Breast epithelium (tissue), 4 donors: Measurements from ENCODE around the gene C10orf95. TPM values are rescaled to one million over a fixed set of nuclear protein-coding genes. Genes with fewer than 3 reads are reported as not detected.

Experiments used
- DNase-seq, 2 donors: peaks; one replicate each; pipeline ENCODE4 v3.0.0-alpha.2; 2019; ENCODE audit warnings: low spot score in 2 of 2
- H3K27ac ChIP-seq, 2 donors: fragments of 200-600 bp; sonication (generic) in 1 of 2; one replicate each; pipeline ENCODE4 v1.5.1; 2016 to 2019; ENCODE audit warnings: mild to moderate bottlenecking in 1 of 2
- H3K27me3 ChIP-seq, 2 donors: fragments of 200-600 bp; sonication (generic) in 1 of 2; one replicate each; pipeline versions ENCODE4 v1.5.1 to v1.6.0; 2017 to 2019; ENCODE audit warnings: control low read depth in 1 of 2, mild to moderate bottlenecking in 1 of 2
- H3K36me3 ChIP-seq: fragments of 200-600 bp; one replicate; pipeline ENCODE4 v1.5.1; 2019
- H3K4me1 ChIP-seq, 2 donors: fragments of 200-600 bp; sonication (generic); one replicate each; pipeline ENCODE4 v1.5.1; 2016 to 2019; ENCODE audit warnings: control low read depth in 1 of 2
- H3K4me3 ChIP-seq, 3 donors: fragments of 200-600 bp; sonication (generic); 1 replicate in 2 of 3; 2 replicates in 1 of 3; pipeline ENCODE4 v1.5.1; 2016 to 2019; ENCODE audit warnings: mild to moderate bottlenecking in 3 of 3, moderate library complexity in 2 of 3
- H3K9me3 ChIP-seq, 2 donors: fragments of 200-600 bp; sonication (generic) in 1 of 2; one replicate each; pipeline ENCODE4 v1.5.1; 2016 to 2019; ENCODE audit warnings: control low read depth in 1 of 2
- CTCF ChIP-seq, 3 donors: fragments of 450-650 bp; IDR thresholded peaks; one replicate each; pipeline ENCODE4 v1.5.1; 2016 to 2017; ENCODE audit warnings: antibody characterized with exemption in 3 of 3, mild to moderate bottlenecking in 3 of 3, moderate library complexity in 3 of 3
- POLR2A ChIP-seq: fragments of 450-650 bp; IDR thresholded peaks from one replicate; pipeline ENCODE4 v1.6.1; 2016; ENCODE audit warnings: antibody characterized with exemption, mild to moderate bottlenecking, moderate library complexity
- POLR2AphosphoS5 ChIP-seq, 3 donors: sonication (generic); formaldehyde crosslinking; IDR thresholded peaks; one replicate each; pipeline ENCODE4 v1.6.1; 2017; ENCODE audit warnings: antibody characterized with exemption in 3 of 3
- intact Hi-C: fragments of 100-400 bp; cut with DNase I; formaldehyde crosslinking; loops from one replicate; pipeline ENCODE4 v1.15.1; 2023; ENCODE audit warnings: low total_unique reads
- total RNA-seq, 3 donors: library from RNA; depleted of rRNA; stranded (reverse); fragments of >200 nt; gene quantifications; one replicate each; pipeline ENCODE4 v1.1.0, GENCODE V29; 2016

C10orf95 gene
- total RNA-seq, 3 donors from 2014 or later = 0.33 to 0.59 TPM; not detected in 1

GRCh38 chr10:102435529-102436233 is 15.7 kb downstream of the C10orf95 start:
- DNase-seq = no peak
- TF ChIP-seq POLR2A (no peak), CTCF (IDR thresholded peaks at IDR 0.05) (no peak), POLR2AphosphoS5 (IDR thresholded peaks at IDR 0.05) (no peak)
- Histone ChIP-seq H3K27ac (peak overlapping the region; percentile 63 to 88), H3K27me3 (no peaks in the 10 kb centered on the region), H3K4me3 (peak overlapping the region; percentile 17 to 68 (median 49)), H3K36me3 (no peaks in the 10 kb centered on the region), H3K9me3 (no peaks in the 10 kb centered on the region), H3K4me1 (peaks cover 6% of the 10 kb centered on the region in 2 donors)
- intact Hi-C loops = loop anchor here (5.0 kb wide), 1 partner anchor 807 kb away; no protein-coding TSS in a partner anchor

GRCh38 chr10:102435133-102435497 is 16.2 kb downstream of the C10orf95 start:
- Histone ChIP-seq H3K9me3 (no peaks in the 10 kb centered on the region), H3K4me3 (peak overlapping the region; percentile 17 to 68 (median 49)), H3K27ac (peak overlapping the region; percentile 63 to 88), H3K27me3 (no peaks in the 10 kb centered on the region), H3K4me1 (peaks cover 6% of the 10 kb centered on the region in 2 donors), H3K36me3 (no peaks in the 10 kb centered on the region)
- intact Hi-C loops = loop anchor here (5.0 kb wide), 1 partner anchor 807 kb away; no protein-coding TSS in a partner anchor
- DNase-seq = no peak
- TF ChIP-seq POLR2AphosphoS5 (IDR thresholded peaks at IDR 0.05) (no peak), CTCF (IDR thresholded peaks at IDR 0.05) (no peak), POLR2A (no peak)

GRCh38 chr10:102434394-102435132 is 16.8 kb downstream of the C10orf95 start:
- H3K27ac ChIP-seq = peak overlapping the region; percentile 63 to 88
- TF ChIP-seq CTCF (IDR thresholded peaks at IDR 0.05) (no peak), POLR2A (no peak), POLR2AphosphoS5 (IDR thresholded peaks at IDR 0.05) (no peak)
- no peak for DNase-seq
- no peaks in the 10 kb centered on the region for H3K27me3 ChIP-seq
- no peaks in the 10 kb centered on the region for H3K9me3 ChIP-seq
- intact Hi-C loops = loop anchor here (5.0 kb wide), 1 partner anchor 808 kb away; no protein-coding TSS in a partner anchor
- H3K36me3 ChIP-seq = no peaks in the 10 kb centered on the region
- peaks cover 6% of the 10 kb centered on the region in 2 donors for H3K4me1 ChIP-seq
- peak overlapping the region in 1 of 3 donors; percentile 68 for H3K4me3 ChIP-seq

- Histone ChIP-seq H3K27ac (peak overlapping the region in 1 of 2 donors; percentile 54), H3K4me1 (peaks cover 6% of the 10 kb centered on the region in 2 donors), H3K36me3 (no peaks in the 10 kb centered on the region), H3K27me3 (no peaks in the 10 kb centered on the region), H3K9me3 (no peaks in the 10 kb centered on the region), H3K4me3 (no peak overlapping the region)
- intact Hi-C loops = no loop called here
- DNase-seq = no peak
- TF ChIP-seq CTCF (IDR thresholded peaks at IDR 0.05) = no peak
- no peak for TF ChIP-seq POLR2AphosphoS5 (IDR thresholded peaks at IDR 0.05)
- TF ChIP-seq POLR2A = no peak
These were observed 17.7 kb downstream of the C10orf95 start for GRCh38 chr10:102433619-102434046.
